Uterus (tissue), 2 donors: ENCODE results near the gene ERC2.

Source experiments
- POLR2A ChIP-seq, 2 donors: fragments of 450-650 bp; IDR thresholded peaks; one replicate each; pipeline ENCODE4 v1.6.1; 2016; ENCODE audit warnings: antibody characterized with exemption in 2 of 2, mild to moderate bottlenecking in 1 of 2, moderate library complexity in 1 of 2
- TF ChIP-seq, protein P1 (sequence below), 4 experiments: fragments of 200-600 bp in 2 of 4; fragments of 450-650 bp in 2 of 4; sonication (generic) in 2 of 4; IDR thresholded peaks; one replicate each; pipeline ENCODE4 v1.5.1; 2016 to 2019; ENCODE audit warnings: antibody characterized with exemption in 4 of 4, mild to moderate bottlenecking in 2 of 4, moderate library complexity in 1 of 4

- TF ChIP-seq, protein P1, sequence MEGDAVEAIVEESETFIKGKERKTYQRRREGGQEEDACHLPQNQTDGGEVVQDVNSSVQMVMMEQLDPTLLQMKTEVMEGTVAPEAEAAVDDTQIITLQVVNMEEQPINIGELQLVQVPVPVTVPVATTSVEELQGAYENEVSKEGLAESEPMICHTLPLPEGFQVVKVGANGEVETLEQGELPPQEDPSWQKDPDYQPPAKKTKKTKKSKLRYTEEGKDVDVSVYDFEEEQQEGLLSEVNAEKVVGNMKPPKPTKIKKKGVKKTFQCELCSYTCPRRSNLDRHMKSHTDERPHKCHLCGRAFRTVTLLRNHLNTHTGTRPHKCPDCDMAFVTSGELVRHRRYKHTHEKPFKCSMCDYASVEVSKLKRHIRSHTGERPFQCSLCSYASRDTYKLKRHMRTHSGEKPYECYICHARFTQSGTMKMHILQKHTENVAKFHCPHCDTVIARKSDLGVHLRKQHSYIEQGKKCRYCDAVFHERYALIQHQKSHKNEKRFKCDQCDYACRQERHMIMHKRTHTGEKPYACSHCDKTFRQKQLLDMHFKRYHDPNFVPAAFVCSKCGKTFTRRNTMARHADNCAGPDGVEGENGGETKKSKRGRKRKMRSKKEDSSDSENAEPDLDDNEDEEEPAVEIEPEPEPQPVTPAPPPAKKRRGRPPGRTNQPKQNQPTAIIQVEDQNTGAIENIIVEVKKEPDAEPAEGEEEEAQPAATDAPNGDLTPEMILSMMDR (IDR thresholded peaks at IDR 0.05) = no peak
- TF ChIP-seq POLR2A (IDR thresholded peaks at IDR 0.05) = no peak
These were observed 817.3 kb downstream of the ERC2 start for GRCh38 chr3:55651011-55651410.
